HUES6 (cell line): ENCODE results near the gene MYMK.

Source experiments
- H3K27ac ChIP-seq: 2 replicates; pipeline ENCODE4 v1.7.0; 2013; ENCODE audit warnings: low read depth, mild to moderate bottlenecking, low read length, inconsistent platforms
- H3K27me3 ChIP-seq: 2 replicates; pipeline ENCODE4 v1.6.1; 2013; ENCODE audit warnings: low read length; ENCODE audit not compliant: control insufficient read depth, insufficient read depth
- H3K36me3 ChIP-seq: 2 replicates; pipeline ENCODE4 v1.6.1; 2013; ENCODE audit warnings: low read length; ENCODE audit not compliant: control insufficient read depth, insufficient read depth
- H3K4me1 ChIP-seq: 2 replicates; pipeline ENCODE4 v1.6.1; 2013; ENCODE audit warnings: low read length; ENCODE audit not compliant: control insufficient read depth, insufficient read depth
- H3K4me3 ChIP-seq: 2 replicates; pipeline ENCODE4 v1.5.1; 2013; ENCODE audit warnings: low read depth, low read length
- H3K9ac ChIP-seq: one replicate; pipeline ENCODE4 v1.6.1; 2013; ENCODE audit warnings: mild to moderate bottlenecking, low read length
- H3K9me3 ChIP-seq: 2 replicates; pipeline ENCODE4 v1.6.1; 2013; ENCODE audit warnings: low read depth, low read length; ENCODE audit not compliant: control insufficient read depth, insufficient read depth

MYMK gene

DNA sequence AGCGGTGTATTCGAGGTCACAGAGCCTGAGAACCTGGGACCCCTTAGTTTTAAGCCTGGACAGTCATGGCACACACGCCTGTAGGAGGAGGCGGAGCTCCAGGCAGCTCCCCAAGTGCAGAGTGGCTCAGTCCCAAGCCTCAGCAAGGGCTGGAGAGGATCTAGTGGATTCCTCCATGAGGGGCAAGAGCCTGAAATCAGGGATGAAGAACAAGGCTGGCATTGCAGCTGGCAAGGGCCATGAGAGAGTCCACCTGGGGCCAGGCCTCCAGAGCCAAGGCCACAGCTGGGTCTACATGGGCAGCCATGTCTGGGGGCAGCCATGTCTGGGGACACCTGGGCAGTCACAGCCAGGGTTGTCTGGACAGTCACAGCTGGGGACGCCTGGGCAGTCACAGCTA is 31.6 kb upstream of the MYMK start:
- no peaks in the 10 kb centered on the region for H3K9me3 ChIP-seq
- H3K36me3 ChIP-seq, result no peaks in the 10 kb centered on the region
- no peak overlapping the region for H3K4me3 ChIP-seq
- no peak overlapping the region for H3K27ac ChIP-seq
- H3K4me1 ChIP-seq, result peaks cover 39% of the 10 kb centered on the region
- H3K27me3 ChIP-seq, result no peaks in the 10 kb centered on the region
- no peak overlapping the region for H3K9ac ChIP-seq

DNA sequence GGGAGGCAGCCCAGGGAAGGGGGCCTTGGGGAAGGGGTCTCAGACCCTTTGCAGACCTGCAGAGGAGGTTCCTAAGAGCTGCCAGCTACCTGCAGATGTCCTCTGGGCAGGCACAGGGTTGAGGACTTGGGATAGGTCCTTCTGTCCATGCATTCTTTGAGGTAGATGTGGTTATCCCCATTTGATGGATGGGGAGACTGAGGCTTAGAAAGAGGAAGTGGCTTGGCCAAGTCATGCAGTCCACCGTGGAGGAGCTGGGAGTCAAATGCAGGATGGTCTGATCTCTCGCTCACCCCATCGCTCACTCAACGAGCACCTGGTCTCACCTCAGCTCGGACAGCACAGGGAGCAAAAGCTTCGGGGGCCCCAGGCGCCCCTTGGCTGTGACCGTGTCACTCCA is 30.0 kb upstream of the MYMK start:
- Histone ChIP-seq H3K9me3 (no peaks in the 10 kb centered on the region), H3K9ac (no peak overlapping the region), H3K36me3 (no peaks in the 10 kb centered on the region), H3K4me3 (no peak overlapping the region), H3K27ac (no peak overlapping the region), H3K4me1 (peaks cover 39% of the 10 kb centered on the region), H3K27me3 (no peaks in the 10 kb centered on the region)

DNA sequence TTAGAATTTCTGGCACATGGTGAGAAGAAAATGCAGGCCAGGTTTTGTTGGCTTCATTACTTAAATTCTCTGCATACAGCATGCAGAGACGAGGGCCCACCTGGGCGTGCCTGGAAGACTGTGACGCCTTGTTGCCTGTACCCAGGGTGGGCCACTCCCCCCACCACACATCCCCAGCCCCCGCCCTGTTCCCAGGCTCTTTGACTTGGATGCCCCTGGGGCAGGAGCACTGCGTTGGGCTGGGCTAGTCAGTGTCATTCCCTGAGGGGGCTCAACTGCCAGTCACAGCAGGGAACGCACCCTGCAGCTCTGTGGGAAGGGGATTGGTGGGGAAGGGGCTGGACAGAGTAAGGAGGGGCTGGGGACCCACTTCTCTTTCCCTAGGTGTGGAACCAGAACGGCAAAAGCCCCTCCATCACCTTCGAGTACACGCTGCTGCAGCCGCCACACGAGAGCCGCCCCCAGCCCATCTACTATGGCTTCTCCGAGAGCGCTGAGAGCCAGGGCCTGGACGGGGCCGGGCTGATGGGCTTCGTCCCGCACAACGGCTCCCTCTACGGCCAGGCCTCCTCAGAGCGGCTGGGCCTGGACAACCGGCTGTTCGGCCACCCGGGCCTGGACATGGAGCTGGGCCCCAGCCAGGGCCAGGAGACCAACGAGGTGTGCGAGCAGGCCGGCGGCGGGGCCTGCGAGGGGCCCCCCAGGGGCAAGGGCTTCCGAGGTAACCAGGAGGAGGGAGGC is 29.4 kb upstream of the MYMK start:
- Histone ChIP-seq H3K4me3 (no peak overlapping the region), H3K9ac (no peak overlapping the region), H3K9me3 (no peaks in the 10 kb centered on the region), H3K4me1 (peaks cover 37% of the 10 kb centered on the region), H3K36me3 (no peaks in the 10 kb centered on the region), H3K27ac (no peak overlapping the region), H3K27me3 (no peaks in the 10 kb centered on the region)

DNA sequence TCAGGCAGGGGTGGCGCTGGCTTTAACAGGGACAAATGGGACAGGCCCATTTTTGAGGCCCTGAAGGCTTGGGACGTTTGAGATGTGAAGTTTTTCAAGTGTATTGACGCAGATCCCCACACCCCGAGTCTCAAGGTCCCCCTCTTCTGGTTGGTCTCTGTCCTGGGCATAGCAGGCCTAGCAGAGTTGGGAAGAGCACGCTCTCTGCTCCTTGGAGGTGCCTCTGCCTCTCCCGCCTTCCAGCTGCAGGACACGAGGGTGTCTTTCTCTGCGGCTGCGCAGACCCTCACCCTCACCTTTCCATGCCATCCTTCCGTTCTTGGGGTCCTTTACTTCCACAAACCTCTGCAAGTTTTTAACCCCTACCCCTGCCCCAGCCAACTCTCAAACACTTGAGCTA is 28.4 kb upstream of the MYMK start:
- Histone ChIP-seq H3K4me3 (no peak overlapping the region), H3K4me1 (peaks cover 26% of the 10 kb centered on the region; the same call in 1 of the 2 replicates), H3K36me3 (no peaks in the 10 kb centered on the region), H3K27ac (no peak overlapping the region), H3K9me3 (no peaks in the 10 kb centered on the region), H3K9ac (no peak overlapping the region), H3K27me3 (no peaks in the 10 kb centered on the region)

DNA sequence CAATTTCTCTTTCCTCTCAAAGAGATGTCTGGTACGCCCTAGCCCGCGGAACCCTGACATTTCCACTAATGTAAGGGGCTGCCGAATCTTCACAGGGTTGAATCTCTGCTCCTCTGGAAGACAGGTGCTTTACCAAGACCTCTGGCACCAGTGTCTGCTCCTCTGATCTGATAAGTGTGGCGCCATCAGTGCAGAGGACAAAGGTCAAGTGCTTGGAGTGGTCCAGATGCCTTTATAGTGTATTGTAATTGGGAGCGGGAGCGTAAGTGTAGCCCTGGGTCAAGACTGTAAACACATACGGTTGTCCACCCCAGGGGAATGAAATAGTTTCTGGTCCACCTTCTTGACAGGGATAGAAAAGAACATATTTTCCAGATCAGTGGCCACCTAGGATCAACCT is 27.5 kb upstream of the MYMK start:
- no peaks in the 10 kb centered on the region for H3K36me3 ChIP-seq
- no peak overlapping the region for H3K9ac ChIP-seq
- no peak overlapping the region for H3K4me3 ChIP-seq
- H3K9me3 ChIP-seq, result no peaks in the 10 kb centered on the region
- H3K27me3 ChIP-seq, result no peaks in the 10 kb centered on the region
- H3K27ac ChIP-seq, result no peak overlapping the region
- H3K4me1 ChIP-seq, result peaks cover 18% of the 10 kb centered on the region; the same call in 1 of the 2 replicates

DNA sequence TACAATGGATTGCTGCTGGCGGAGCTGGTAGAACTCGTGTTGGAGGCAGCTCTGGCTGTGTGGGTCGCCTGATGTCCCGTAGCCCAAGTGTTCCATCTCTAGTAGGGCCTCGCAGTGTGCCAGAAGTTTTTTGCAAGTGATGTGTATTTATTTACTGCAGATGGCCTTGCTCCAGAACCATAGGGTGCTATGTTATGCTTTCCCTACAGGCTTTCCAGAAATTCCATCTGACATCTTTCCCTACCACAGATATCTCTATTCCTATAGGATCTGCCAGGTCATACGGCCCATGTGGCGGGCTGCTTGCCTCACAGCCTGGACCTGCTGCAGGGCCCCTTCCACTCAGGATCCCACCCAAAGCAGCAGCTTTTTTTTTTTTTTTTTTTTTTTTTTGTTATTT is 26.7 kb upstream of the MYMK start:
- no peaks in the 10 kb centered on the region for H3K9me3 ChIP-seq
- H3K27ac ChIP-seq, result no peak overlapping the region
- H3K36me3 ChIP-seq, result no peaks in the 10 kb centered on the region
- no peak overlapping the region for H3K4me3 ChIP-seq
- H3K9ac ChIP-seq, result no peak overlapping the region
- no peaks in the 10 kb centered on the region for H3K27me3 ChIP-seq
- peaks cover 18% of the 10 kb centered on the region; the same call in 1 of the 2 replicates for H3K4me1 ChIP-seq

DNA sequence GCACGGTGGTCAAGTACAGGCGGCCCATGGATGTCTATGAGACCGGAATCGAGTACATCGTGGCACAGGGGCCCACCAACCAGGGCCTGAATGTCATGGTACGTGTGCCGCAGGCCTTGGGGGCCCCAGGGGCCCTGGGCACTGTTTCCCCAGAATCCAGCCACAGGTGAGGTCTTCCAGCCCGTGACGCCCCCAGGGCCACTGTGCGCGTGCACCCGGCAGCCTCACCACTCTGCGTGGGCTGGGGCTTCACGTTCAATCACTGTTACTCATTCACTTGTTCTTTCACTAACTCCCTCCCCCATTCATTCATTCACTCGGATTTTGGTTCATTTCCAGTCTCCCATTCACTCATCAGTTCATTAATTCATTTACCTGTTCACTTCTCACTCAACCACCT is 22.4 kb upstream of the MYMK start:
- Histone ChIP-seq H3K4me3 (no peak overlapping the region), H3K4me1 (no peaks in the 10 kb centered on the region; the same call in 1 of the 2 replicates), H3K9me3 (no peaks in the 10 kb centered on the region), H3K36me3 (no peaks in the 10 kb centered on the region), H3K27me3 (no peaks in the 10 kb centered on the region), H3K9ac (no peak overlapping the region), H3K27ac (no peak overlapping the region)

DNA sequence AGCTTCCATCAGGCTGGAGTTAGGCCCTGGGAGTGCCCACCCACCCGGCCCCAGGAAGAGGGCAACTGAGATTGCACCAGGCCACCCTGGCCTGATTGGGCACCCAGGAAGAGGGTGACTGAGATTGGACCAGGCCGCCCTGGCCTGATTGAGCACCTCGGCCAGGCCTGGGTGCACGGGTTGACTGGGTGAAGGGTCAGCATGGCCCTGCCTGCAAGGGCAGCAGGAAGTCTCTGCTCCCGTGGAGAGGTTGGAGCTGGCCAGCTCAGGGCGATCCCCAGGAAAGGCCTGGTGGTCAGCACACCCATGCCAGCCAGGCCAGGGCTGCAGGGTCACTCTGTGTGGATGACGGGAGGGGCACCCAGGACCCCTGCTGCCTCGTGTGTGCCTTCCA is 21.5 kb upstream of the MYMK start:
- Histone ChIP-seq H3K4me3 (no peak overlapping the region), H3K27me3 (no peaks in the 10 kb centered on the region), H3K36me3 (no peaks in the 10 kb centered on the region), H3K9me3 (no peaks in the 10 kb centered on the region), H3K4me1 (no peaks in the 10 kb centered on the region; the same call in 1 of the 2 replicates), H3K9ac (no peak overlapping the region), H3K27ac (no peak overlapping the region)

DNA sequence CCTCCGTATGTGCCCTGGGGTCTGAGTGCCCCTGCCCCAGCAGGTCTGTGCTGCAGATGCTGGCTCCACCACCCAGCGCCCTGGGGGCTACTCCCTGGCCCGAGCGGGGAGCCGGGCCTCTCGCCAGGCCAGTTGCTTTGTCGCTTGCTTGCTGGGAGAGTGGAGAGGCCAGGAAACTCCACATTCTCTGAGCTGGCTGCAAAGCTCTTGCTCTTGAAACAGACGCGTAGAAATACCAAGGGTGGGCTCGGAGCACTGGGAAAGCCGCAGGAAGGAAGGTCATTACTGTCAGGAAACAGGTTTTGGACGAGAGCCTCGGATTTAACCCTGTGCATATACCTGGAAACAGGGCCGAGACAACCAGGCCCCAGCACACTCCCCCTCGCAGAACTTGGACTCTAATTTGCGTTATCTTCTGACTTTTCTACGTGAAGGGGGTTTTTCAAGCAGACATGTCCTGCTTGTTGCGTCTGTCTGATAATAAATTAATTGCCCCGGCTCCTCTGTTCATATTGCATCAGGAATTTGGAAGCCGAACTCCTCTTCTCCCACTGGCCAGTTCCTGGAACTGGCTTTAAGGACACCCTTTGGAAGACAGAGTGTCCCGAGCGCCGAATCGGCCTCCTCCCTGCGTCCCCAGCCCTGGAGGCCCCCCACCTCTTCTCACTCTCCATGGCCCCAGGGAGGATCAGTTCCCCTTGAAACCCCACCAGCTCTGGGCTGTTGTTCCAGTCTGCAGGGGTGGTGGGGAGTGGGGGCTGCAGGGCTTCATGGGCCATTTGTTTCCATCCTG is 20.9 kb upstream of the MYMK start:
- Histone ChIP-seq H3K27me3 (no peaks in the 10 kb centered on the region), H3K4me3 (no peak overlapping the region), H3K9me3 (no peaks in the 10 kb centered on the region), H3K9ac (no peak overlapping the region), H3K4me1 (no peaks in the 10 kb centered on the region; the same call in 1 of the 2 replicates), H3K36me3 (no peaks in the 10 kb centered on the region), H3K27ac (no peak overlapping the region)

DNA sequence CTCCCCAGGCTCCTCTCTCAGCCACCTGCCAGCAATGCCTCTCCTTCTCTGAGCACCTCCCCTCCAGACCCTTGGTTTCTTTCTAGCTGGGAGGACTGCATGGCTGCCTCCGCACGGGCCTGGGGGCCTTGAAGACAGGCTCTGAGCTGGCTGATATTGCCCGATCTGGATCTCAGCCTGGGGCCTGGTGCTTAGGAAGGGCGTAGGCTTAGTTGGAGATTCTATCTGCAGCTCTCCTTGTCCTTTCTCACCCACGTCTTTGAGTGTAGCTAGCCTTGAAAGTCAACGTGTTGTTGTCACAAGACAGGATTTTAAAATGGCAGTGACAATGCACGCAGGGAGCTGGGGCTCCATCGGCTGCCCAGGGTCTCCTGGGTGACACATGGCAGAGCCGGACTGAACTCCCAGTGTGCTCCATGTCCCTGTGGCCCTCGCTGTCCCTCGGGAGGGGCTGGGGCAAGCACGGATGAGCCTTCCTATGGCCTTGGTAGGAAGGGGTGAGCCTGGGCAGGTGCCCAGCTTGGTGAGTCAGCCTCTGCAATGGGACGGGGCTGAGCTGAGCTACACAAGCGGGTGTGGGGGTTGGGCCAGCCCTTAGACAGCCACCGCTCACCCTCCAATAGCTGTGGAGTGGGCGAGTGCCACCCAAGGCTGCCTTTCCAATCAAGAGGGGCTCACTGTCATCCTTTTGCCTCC is 19.2 kb upstream of the MYMK start:
- Histone ChIP-seq H3K36me3 (no peaks in the 10 kb centered on the region), H3K4me3 (no peak overlapping the region), H3K27ac (no peak overlapping the region), H3K9ac (no peak overlapping the region), H3K27me3 (no peaks in the 10 kb centered on the region), H3K4me1 (peaks cover 15% of the 10 kb centered on the region), H3K9me3 (no peaks in the 10 kb centered on the region)

DNA sequence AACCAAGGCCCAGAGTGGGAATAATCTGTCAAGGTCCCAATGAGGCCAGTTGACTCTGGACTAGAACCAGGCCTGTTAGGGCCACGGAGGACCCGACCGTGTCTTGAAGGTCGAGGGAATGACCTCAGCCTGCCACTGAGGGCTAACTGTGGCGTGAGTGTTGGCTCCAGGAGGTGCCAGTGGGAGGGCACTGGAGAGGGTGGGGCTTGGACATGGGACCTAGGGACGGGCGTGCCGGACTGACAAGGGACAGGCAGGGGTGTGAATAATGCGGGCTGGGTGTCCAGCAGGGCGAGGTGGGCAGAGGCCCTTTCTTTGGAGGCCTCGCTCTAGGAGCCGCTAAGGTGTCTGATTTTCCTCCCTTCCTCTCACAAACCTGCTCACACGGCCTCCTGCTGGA is 17.2 kb upstream of the MYMK start:
- Histone ChIP-seq H3K27ac (no peak overlapping the region), H3K9me3 (no peaks in the 10 kb centered on the region), H3K4me3 (no peak overlapping the region), H3K4me1 (peaks cover 23% of the 10 kb centered on the region), H3K27me3 (no peaks in the 10 kb centered on the region; the same call in 1 of the 2 replicates), H3K36me3 (no peaks in the 10 kb centered on the region), H3K9ac (no peak overlapping the region)
